ELR (cell line): Measurements from ENCODE around the gene OR51B4.
"Not testable (repeated sequence)": the region's sequence is repeated elsewhere in the genome, so short reads cannot be mapped to it uniquely, and the experiment has no call there.

Experiments
- DNase-seq: peaks from one replicate; pipeline ENCODE4 v3.0.0-alpha.2; 2015; ENCODE audit warnings: low read depth

OR51B4 gene

GRCh38 chr11:5294342-5294995 is 7.3 kb downstream of the OR51B4 start:
- DNase-seq: not testable (repeated sequence)

DNA sequence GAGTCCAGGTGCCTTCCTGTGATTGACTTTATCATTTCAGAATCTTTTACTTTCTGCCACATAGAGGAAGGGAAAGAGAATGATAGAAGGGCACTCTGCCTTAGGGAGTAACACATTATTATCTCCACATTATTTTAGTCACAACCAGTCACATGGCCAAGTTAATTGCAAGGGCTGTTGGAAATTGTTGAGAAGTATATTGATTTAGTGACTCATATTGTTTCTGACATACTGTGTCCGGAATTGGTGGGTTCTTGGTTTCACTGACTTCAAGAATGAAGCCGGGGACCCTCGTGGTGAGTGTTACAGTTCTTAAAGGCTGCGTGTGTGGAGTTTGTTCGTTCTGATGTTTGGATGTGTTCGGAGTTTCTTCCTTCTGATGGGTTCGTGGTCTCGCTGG is 8.7 kb downstream of the OR51B4 start:
- DNase-seq: no peak

- DNase-seq: peak; percentile 82
Measured at GRCh38 chr11:5291207-5291838, 10.4 kb downstream of the OR51B4 start.

DNA sequence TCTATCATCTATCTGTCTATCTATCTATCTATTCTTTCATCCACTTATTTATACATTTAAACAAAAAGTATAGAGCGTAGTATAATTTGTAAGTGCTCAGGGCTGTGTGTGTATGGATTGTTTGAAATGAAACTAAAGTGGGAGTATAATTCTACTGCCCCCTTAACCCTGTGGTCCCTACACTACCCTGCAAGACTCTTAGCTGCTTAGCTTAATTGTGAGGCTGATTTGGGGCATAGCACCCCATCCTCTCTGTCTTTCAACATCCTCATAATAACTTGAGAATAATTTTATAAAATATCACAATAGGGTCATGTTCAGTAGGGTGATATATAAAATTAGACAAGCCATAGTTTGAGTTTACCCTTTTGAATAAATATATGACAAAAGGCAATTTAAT is 11.6 kb downstream of the OR51B4 start:
- DNase-seq: no peak

- DNase-seq: peak; percentile 79
Measured at GRCh38 chr11:5289696-5290095, 12.1 kb downstream of the OR51B4 start.

DNA sequence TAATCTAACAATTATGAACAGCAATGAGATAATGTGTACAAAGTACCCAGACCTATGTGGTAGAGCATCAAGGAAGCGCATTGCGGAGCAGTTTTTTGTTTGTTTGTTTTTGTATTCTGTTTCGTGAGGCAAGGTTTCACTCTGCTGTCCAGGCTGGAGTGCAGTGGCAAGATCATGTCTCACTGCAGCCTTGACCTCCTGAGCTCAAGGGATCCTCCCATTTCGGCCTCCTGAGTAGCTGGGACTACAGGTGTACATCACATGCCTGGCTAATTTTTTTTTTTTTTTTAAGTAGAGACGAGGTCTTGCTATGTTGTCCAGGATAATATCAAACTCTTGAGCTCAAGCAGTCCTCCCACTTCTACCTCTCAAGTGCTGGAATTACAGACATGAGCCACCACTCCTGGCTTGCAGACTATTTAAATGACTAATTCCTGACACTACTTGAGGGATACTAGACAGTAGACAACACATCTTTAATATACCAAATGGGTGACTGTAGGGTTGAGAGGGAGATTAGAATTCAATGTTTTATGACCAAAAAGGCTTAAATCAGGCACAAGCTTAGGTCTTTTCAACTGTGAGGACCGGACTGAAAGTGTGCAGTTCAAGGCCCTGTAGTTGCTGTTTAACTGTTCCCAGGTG is 12.7 kb downstream of the OR51B4 start:
- peak; percentile 76 for DNase-seq

- DNase-seq: peak; percentile 66
Measured at GRCh38 chr11:5288108-5288905, 13.4 kb downstream of the OR51B4 start.

- DNase-seq: no peak
Measured at GRCh38 chr11:5286901-5287300, 14.8 kb downstream of the OR51B4 start.

- no peak for DNase-seq
Measured at GRCh38 chr11:5286351-5286750, 15.4 kb downstream of the OR51B4 start.

DNA sequence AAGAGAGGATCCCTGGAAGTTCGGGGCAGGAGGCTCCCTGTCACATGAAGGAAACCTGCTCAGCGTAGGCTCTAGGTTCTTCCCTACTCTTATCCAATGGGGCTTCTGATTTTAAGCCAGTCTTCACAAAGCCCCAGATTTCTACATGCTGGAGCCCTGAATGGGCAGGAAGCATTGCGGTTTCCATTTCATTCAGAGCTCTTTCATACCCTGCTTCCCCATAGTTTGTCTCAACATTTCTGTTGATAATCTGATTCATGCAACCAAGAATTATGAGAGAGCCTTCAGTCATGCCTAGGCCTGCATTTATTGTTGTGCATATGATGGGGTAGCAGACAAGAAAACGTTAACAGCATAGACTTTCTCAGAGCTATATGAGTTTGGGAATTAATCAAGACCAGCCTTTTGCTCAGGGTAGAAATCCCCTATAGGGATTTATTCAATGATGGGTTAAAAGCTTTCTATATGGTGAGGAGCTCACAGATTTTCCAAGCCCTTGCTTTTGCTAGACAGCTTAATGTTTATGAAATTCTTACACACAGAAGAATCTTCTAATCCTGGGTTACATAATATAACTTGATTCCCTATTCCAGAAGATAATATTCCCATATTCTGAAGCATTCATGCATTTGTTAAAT is 15.9 kb downstream of the OR51B4 start:
- no peak for DNase-seq

DNA sequence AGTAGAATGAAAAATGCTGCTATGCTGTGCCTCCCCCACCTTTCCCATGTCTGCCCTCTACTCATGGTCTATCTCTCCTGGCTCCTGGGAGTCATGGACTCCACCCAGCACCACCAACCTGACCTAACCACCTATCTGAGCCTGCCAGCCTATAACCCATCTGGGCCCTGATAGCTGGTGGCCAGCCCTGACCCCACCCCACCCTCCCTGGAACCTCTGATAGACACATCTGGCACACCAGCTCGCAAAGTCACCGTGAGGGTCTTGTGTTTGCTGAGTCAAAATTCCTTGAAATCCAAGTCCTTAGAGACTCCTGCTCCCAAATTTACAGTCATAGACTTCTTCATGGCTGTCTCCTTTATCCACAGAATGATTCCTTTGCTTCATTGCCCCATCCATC is 17.1 kb downstream of the OR51B4 start:
- no peak for DNase-seq

GRCh38 chr11:5283882-5284281 is 17.9 kb downstream of the OR51B4 start:
- DNase-seq: no peak

GRCh38 chr11:5283086-5283485 is 18.7 kb downstream of the OR51B4 start:
- DNase-seq: no peak

DNA sequence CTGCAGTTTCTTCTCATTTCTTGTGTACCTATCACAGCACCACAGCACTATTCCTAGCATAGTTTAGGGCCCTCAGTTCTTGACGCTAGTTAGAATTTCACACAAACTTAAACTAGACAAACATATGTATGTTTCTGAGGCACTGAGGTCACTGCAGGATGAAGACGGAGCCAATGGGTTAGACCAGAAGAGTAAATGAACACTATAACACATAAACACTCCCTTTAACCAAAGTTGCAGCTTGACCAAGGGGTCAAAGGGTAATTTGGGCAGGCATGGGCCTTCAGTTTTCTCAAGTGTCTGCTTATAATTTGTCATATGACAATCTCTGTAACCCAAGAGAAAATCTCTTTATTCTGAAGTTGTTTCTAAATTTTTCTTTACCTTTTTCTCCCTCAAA is 19.1 kb downstream of the OR51B4 start:
- DNase-seq: no peak

- no peak for DNase-seq
Measured at GRCh38 chr11:5281596-5281995, 20.1 kb downstream of the OR51B4 start.

- DNase-seq: peak; percentile 100
Measured at GRCh38 chr11:5280582-5281102, 21.1 kb downstream of the OR51B4 start.

DNA sequence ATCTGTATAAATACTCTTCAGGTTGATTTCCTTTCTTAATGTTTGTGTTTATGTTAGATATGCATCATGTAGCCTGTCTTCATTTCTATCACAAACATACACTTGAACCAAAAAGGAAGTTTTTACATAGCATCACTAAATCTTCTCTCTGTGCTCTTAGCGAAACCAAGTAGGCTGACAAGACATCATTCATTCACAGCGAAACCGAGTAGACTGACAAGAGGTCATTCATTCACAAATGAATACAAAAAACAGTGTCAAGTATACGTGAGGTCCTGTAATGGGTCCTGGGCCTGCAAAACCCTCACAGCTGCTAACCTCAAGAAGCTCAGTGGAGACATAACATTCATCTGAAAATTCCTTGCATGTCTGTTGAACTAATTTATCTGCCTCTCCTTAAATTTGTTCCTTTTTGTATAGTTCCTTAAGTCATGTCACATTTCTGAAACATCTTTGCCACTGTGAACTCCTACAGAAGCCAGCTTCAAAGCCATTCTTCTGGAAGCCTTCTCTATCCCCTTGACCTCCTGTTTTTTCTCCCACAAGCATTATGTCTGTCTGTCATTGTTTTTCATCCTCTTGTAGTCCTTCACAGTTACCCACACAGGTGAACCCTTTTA is 22.2 kb downstream of the OR51B4 start:
- DNase-seq: no peak

DNA sequence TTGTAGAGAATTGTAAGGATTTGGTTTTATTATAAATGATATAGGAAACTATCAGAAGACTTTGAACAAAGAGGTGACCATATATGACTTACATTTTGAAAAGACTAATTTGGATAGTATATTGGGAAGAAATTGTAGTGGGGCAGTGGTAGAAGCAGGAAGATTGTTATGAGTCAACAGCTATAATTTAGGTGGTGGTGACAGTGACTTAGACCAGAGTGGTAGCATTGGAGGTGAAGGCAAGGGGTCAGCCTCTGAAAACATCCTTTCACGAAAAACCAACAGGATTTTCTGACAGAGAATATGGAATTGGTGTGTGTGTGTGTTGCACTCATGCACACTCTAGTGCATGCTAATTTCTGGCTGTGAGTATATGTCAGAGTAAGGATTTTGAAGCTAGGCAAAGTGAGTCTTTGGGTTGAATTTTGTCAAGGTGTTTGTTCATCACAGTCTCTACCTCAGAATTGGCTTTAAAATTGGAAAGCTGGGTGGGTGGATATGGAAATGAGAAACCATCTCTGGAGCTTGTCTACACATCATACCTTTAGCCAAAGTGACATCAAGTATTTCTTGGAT is 23.9 kb downstream of the OR51B4 start:
- peak; percentile 20 for DNase-seq

DNA sequence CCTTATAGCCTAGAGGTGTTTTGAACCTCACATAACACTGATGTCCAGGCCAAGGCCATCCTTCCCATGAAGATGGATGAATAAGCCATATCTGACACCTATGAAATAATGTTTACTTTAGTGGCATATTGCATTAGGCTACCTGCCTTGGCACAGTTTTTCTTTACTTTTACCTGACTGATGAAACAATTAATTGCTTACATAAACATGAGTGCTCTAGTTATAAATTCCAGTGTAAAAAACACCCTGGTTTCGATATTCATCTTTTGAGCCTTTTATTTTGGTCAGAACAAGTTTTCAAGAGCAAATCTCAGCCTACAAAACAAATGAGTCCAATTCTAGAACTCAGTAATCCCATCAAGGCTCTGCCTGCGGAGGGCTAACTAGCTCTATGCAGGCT is 25.0 kb downstream of the OR51B4 start:
- DNase-seq: no peak

DNA sequence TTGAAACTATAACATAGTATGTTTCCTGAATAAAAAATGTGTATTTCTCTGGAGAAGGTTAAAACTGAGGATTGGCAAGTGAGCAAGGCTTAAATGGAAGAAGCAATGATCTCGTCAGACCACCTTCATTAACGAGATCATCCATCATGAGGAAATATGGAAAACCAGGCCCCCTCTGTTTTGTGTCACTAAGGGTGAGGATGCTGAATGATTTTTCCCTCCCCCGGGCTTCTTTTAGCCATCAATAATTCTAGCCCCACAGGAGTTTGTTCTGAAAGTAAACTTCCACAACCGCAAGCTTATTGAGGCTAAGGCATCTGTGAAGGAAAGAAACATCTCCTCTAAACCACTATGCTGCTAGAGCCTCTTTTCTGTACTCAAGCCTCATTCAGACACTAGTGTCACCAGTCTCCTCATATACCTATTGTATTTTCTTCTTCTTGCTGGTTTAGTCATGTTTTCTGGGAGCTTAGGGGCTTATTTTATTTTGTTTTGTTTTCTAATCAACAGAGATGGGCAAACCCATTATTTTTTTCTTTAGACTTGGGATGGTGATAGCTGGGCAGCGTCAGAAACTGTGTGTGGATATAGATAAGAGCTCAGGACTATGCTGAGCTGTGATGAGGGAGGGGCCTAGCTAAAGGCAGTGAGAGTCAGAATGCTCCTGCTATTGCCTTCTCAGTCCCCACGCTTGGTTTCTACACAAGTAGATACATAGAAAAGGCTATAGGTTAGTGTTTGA is 26.2 kb downstream of the OR51B4 start:
- DNase-seq: no peak
